ENCODE measurements around the gene OPN4.

OPN4 gene

GRCh38 chr10:86712317-86712707, 58.0 kb downstream of the OPN4 start:
- H3K9me3 Mint-ChIP-seq, result no peaks in the 10 kb centered on the region
- peaks cover 6% of the 10 kb centered on the region for H3K27me3 Mint-ChIP-seq (ENCODE audit: low read depth, poor library complexity)
- peak overlapping the region; percentile 83 for H3K4me3 Mint-ChIP-seq
- no peaks in the 10 kb centered on the region for H3K36me3 Mint-ChIP-seq (ENCODE audit: low read depth)
- DNase-seq, result no peak
- peak overlapping the region; percentile 96 for H3K27ac Mint-ChIP-seq
- TF ChIP-seq, protein P1, sequence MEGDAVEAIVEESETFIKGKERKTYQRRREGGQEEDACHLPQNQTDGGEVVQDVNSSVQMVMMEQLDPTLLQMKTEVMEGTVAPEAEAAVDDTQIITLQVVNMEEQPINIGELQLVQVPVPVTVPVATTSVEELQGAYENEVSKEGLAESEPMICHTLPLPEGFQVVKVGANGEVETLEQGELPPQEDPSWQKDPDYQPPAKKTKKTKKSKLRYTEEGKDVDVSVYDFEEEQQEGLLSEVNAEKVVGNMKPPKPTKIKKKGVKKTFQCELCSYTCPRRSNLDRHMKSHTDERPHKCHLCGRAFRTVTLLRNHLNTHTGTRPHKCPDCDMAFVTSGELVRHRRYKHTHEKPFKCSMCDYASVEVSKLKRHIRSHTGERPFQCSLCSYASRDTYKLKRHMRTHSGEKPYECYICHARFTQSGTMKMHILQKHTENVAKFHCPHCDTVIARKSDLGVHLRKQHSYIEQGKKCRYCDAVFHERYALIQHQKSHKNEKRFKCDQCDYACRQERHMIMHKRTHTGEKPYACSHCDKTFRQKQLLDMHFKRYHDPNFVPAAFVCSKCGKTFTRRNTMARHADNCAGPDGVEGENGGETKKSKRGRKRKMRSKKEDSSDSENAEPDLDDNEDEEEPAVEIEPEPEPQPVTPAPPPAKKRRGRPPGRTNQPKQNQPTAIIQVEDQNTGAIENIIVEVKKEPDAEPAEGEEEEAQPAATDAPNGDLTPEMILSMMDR (IDR thresholded peaks at IDR 0.05), result no peak
- H3K4me1 Mint-ChIP-seq, result peaks cover 51% of the 10 kb centered on the region

GRCh38 chr10:86715156-86715795, 60.9 kb downstream of the OPN4 start:
- Mint-ChIP-seq H3K27me3 (ENCODE audit: low read depth, poor library complexity) (peaks cover 9% of the 10 kb centered on the region), H3K27ac (peak overlapping the region; percentile 76)
- no peak for DNase-seq

GRCh38 chr10:86715836-86716235, 61.5 kb downstream of the OPN4 start:
- H3K4me3 Mint-ChIP-seq, result no peak overlapping the region
- no peak for DNase-seq
- H3K4me1 Mint-ChIP-seq, result peaks cover 27% of the 10 kb centered on the region
- H3K36me3 Mint-ChIP-seq (ENCODE audit: low read depth), result no peaks in the 10 kb centered on the region
- no peak overlapping the region for H3K27ac Mint-ChIP-seq
- TF ChIP-seq, protein P1 (IDR thresholded peaks at IDR 0.05), result no peak
- H3K27me3 Mint-ChIP-seq (ENCODE audit: low read depth, poor library complexity), result peaks cover 9% of the 10 kb centered on the region
- H3K9me3 Mint-ChIP-seq, result no peaks in the 10 kb centered on the region

More at GRCh38 chr10:86715156-86715795, 60.9 kb downstream of the OPN4 start:
- Mint-ChIP-seq H3K4me3 (peak overlapping the region; percentile 47), H3K36me3 (ENCODE audit: low read depth) (no peaks in the 10 kb centered on the region), H3K4me1 (peaks cover 32% of the 10 kb centered on the region), H3K9me3 (no peaks in the 10 kb centered on the region)
- TF ChIP-seq, protein P1 (IDR thresholded peaks at IDR 0.05), result no peak
